ENCODE measurements around the gene TWF1. TPM values are rescaled to one million over a fixed set of nuclear protein-coding genes. Genes with fewer than 3 reads are reported as not detected.

The TWF1 gene
- total RNA-seq, 1 donor from 2014 or later: 67.2 TPM

- intact Hi-C loops (cut with DNase I): loop anchor here (10.0 kb wide), 1 partner anchor 1598 kb away; the partner anchor contains the start of gene YAF2
- no peak overlapping the region for H3K27ac ChIP-seq
- TF ChIP-seq CTCF (IDR thresholded peaks at IDR 0.05): no peak
- H3K4me3 ChIP-seq: no peak overlapping the region
- H3K9me3 ChIP-seq: no peaks in the 10 kb centered on the region
- H3K4me1 ChIP-seq: peaks cover 0 to 12% of the 10 kb centered on the region in 2 donors
- no peaks in the 10 kb centered on the region for H3K27me3 ChIP-seq
- H3K36me3 ChIP-seq: no peaks in the 10 kb centered on the region
- no peak for DNase-seq (ENCODE audit: low spot score in 2 of 2)
Observed at GRCh38 chr12:43832463-43833168, 26.5 kb upstream of the TWF1 start.

GRCh38 chr12:43827093-43827492 lies 21.0 kb upstream of the TWF1 start:
- H3K27me3 ChIP-seq: no peaks in the 10 kb centered on the region
- intact Hi-C loops (cut with DNase I): no loop called here
- H3K36me3 ChIP-seq: no peaks in the 10 kb centered on the region
- DNase-seq (ENCODE audit: low spot score in 2 of 2): no peak
- no peaks in the 10 kb centered on the region for H3K4me1 ChIP-seq
- no peaks in the 10 kb centered on the region for H3K9me3 ChIP-seq
- no peak for TF ChIP-seq CTCF (IDR thresholded peaks at IDR 0.05)
- H3K27ac ChIP-seq: no peak overlapping the region
- H3K4me3 ChIP-seq: no peak overlapping the region

- no peak for TF ChIP-seq CTCF (IDR thresholded peaks at IDR 0.05)
Observed at GRCh38 chr12:43826681-43827080, 20.6 kb upstream of the TWF1 start.

GRCh38 chr12:43824207-43824775 lies 18.2 kb upstream of the TWF1 start:
- Histone ChIP-seq H3K4me1 (no peaks in the 10 kb centered on the region), H3K27me3 (no peaks in the 10 kb centered on the region), H3K36me3 (no peaks in the 10 kb centered on the region), H3K27ac (no peak overlapping the region), H3K4me3 (no peak overlapping the region), H3K9me3 (no peaks in the 10 kb centered on the region)
- intact Hi-C loops (cut with DNase I): no loop called here
- no peak for TF ChIP-seq CTCF (IDR thresholded peaks at IDR 0.05)
- DNase-seq (ENCODE audit: low spot score in 2 of 2): no peak

More at GRCh38 chr12:43826681-43827080, 20.6 kb upstream of the TWF1 start:
- intact Hi-C loops (cut with DNase I): no loop called here
- Histone ChIP-seq H3K4me1 (no peaks in the 10 kb centered on the region), H3K4me3 (no peak overlapping the region), H3K27ac (no peak overlapping the region), H3K9me3 (no peaks in the 10 kb centered on the region), H3K36me3 (no peaks in the 10 kb centered on the region), H3K27me3 (no peaks in the 10 kb centered on the region)
- DNase-seq (ENCODE audit: low spot score in 2 of 2): no peak

- Histone ChIP-seq H3K4me3 (no peak overlapping the region), H3K27ac (no peak overlapping the region), H3K27me3 (no peaks in the 10 kb centered on the region), H3K4me1 (no peaks in the 10 kb centered on the region), H3K36me3 (no peaks in the 10 kb centered on the region), H3K9me3 (no peaks in the 10 kb centered on the region)
- no peak for DNase-seq (ENCODE audit: low spot score in 2 of 2)
- TF ChIP-seq CTCF (IDR thresholded peaks at IDR 0.05): no peak
- intact Hi-C loops (cut with DNase I): no loop called here
Observed at GRCh38 chr12:43816168-43816567, 10.1 kb upstream of the TWF1 start.
